Activated CD4-positive, alpha-beta T cell treated with anti-CD3 and anti-CD28 coated beads for 48 hours (primary cell): ENCODE data around the gene PARP12.

Experiments used
- DNase-seq: peaks from one replicate; pipeline ENCODE4 v3.0.0-alpha.2; 2020

Gene PARP12

DNA sequence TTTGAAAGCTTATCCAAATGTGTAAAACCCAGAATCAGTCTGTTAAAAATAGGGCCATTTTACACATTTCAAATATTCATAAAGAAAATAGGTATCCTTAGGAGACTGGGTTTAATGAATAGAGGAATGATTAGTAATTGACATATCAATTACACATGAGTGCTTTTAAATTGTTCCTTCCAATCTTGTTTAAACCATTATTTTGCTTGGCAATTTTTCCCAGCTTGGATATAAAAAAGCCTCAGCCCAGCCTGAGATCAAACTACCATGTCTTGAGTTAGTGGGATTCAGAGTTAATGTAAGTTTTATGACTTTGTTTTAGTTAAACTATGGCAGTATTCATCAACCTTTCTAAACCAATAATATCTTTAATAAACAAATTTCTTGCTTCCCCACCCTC is 28.3 kb downstream of the PARP12 start:
- DNase-seq = no peak

DNA sequence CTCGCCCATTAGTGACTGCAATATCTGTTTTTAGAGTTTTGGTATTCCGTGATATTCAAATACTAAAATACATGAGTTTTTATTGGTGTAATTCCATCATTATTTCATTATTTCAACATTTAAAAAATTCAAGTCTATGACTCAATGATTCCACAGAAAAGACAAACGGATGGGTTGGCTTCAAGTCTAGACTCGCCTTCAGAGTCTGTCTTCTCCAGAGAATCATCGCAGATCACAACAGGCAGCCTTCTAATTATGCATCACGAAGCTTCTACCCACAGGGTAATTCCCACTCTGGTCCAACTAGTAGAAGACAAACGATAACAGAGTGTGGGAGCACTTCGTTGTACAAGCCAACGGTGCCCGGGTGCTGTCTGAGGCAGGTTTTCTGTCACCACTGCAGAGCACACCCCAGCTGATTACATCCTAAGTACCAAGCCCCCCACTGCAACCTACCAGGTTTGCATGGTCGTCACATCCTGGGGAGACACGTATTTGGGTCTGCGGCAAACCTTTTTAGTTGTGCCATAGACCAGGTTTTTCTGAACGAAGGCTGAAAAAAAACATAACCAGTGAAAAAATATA is 28.9 kb downstream of the PARP12 start:
- DNase-seq = no peak

DNA sequence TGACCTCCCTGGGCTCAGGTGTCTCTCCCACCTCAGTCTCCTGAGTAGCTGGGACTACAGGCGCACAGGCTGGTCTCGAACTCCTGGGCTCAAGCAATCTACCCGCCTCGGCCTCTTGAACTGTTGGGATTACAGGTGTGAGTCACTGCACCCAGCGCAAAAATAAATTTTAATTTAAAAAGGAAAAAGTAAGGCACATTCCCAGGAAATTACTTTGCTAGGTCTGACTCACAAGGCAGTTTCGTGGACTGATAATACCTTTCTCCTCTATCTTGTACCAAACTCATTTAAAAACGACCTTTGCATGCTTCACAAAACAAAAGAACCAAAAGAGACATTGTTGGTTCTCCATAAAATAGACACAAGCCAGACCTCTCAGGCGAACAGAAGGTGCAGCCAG is 29.7 kb downstream of the PARP12 start:
- DNase-seq = no peak

DNA sequence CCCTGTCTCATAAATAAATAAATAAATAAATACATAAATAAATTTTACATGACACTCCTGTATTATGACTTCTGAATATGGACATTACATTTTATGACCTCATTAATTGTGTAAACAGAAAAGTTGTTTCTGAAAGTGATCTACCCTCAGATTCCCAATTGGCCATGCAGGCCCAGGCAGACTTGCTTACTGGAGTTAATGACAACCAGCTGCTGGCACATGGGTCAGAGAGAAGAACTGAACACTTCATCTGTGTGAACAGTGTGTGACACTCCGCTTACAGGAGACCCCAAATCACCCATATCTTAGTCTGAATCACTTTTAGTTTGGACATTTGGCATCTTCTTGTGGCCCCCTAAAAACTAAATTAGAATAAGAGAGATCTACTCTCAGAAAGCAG is 31.4 kb downstream of the PARP12 start:
- DNase-seq = no peak

DNA sequence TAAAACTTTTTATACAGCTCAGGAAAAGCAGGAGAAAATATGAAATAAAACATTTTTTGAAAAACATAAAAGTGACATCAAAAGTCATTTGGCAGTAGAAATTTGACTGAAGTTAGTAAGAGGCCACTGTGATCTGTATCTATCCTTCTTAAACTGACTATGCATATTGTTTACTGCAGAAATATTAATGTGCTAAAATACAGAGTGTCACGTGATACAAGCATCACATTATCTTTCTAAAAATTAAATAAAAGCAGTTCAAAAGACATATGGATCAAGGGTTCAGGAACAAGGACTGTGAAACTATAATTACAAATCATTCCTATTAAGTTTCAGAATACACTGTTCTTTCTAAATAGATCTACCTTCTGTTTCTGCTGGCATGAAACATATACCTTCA is 33.7 kb downstream of the PARP12 start:
- DNase-seq = no peak

DNA sequence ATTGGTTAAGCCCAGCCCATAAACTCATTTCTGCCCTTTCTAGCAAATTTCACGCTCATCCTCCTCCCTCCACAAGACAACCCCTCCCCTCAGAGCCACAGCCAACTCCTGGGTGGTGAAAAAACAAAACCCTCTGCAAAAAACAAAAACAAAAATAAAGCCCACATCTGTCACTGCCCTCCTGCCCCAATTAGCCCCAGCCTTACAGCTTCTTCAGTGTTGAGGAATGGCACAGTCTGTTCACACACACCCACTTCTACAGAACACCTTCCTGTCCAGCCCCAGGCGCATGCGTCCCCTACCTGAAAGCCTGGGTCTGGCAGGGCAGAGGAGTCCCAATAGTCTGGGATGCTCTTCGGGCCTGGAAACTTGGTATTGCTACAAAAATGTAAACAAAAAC is 34.4 kb downstream of the PARP12 start:
- no peak for DNase-seq

DNA sequence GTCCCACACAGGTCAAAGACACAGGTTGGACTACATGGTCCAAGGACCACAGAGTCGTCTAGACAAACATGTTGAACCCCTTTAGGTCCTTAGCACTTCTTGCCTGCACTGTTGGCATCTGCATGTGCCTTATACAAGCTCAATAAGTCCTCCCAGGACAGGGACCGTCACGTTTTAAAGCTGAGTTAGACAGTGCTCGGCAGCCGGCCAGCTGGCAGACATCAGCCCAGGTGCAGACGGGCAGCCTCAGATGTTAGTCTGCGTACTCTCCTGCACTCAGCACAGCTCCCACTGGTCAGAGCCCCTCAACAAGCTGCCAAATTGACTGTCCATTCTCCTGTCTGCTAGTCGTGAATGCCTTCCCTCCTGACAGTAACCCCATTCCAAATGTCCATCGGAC is 34.9 kb downstream of the PARP12 start:
- no peak for DNase-seq

DNA sequence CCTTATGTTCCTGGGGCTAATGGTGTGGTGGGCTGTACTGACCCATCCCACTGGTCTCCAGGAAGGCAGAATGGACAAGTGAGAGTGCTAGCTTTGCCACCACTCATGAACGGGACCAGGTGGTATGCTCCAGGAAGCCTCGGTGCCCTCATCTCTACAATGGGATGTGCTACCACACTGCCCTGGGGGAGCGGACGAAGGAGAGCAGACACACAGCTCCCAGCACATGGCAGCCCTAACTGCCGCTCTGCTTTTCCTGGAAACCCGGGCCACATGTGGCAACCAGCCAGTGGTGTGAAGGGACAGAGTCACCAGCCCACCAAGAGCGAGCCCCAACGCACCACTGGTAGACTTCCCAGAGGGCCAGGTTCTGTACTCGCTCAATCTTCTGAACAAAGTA is 35.8 kb downstream of the PARP12 start:
- DNase-seq = no peak

DNA sequence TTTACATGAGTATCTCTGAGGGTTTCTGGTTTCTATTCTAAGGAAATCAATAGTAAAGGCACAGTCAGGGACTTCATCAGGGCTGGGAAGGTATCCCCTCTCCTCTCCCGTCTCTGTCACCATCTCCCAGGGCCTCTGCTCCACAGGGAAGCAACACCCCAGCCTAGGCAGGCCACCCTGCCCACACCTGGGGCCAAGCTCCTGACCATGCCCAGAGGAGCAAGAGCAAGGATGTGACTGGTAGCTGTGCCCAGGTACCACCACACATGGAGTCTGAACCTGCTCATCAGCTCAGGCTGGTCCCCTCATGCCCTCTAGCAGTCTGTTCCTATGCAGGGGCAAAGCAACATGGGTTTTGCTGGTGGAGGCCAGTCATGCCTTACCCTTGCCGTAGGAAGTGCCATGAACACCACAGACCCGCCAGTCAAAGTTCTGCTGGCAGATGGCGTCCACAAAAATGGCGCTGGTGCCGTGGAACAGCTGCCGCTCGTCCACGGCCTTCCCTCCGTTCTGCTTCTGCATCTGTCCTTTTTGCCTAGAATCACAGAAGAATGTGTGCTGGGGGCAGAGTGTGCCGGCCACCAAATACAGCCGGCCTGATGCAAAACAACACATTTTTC is 36.8 kb downstream of the PARP12 start:
- DNase-seq = no peak

DNA sequence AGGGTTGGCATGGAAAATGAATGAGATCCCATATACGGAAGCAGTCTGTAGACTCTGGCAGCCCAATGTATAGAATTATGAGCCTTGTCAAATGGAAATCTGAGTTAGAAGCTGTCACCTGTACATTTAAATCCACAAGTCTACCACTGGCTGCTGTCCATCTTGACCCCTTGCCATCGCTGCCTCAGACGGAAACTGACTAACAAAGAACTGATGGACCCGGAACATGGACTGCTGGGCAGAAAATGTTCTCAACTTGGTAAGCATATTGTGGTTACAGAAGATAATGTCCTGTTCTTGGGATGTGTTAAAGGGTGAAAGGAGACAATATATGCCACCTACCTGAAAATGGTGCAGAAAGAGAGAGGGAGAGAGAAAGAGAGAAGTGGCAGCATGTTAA is 37.5 kb downstream of the PARP12 start:
- DNase-seq = no peak

DNA sequence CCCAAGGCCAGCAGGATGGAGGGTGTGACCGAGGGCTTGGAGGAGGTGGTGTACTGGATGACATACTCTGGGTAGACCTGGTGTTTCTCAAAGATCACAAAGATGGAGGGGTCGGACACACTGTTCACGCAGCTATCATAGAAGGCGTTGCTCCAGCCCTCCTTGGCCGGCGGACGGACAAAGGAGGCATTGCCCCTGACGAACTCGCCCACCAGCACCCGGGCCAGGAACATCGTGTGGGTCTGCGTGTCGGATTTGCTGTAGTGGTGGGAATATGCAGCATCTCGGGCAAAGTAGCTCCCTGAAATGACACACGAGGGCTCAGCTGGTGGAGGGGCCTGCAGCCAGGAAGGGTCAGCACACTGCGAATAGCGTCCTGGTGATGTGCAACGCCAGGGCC is 38.2 kb downstream of the PARP12 start:
- DNase-seq = no peak

DNA sequence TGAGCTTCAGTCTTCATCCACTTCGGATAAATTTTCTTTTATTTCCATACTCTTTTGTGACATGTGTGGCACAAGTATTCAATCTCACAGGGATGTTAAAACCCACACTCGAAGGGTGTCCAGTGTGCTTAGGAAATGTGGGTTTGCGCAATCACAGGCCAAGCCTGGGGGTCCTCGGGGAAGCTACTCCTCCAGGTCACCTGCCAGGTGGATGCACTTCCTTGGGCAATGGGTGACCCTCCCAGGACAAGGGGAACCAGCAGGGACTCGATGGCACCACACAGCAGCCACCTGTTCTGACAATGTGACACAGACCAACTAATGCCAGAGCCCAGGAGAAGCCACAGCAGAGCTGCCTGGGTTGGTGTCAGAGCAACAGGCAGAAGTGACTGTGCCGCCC is 39.0 kb downstream of the PARP12 start:
- DNase-seq = peak; percentile 15

DNA sequence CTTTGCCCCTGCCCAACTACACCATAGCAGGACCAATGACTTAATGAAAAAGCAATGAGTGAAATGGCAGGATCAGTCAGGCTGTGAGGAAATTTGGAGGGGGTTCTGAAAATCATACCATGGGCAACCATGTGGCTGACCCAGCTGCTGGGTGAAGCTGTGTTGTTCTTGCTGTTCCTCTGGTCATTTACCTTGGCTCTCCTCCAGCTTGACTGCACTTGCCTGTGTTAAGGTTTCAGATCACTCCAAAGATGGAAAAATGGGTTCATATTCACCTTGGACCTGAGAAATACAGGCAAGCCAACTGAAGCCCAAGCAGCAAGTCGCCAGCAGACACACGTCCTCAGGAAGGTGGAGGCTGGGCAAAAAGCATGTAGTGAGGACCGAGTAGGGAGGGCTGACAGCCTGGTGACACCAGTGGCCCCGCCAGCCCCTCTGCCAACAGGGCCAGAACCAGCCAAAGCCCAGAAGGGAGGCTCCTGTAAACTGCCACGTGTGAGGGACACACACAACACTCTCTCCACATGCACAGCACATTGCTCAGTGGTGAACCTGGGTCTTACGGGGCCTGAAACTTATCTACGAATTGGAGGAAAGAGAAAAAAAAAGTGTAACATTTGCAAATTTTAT is 40.1 kb downstream of the PARP12 start:
- DNase-seq = no peak

DNA sequence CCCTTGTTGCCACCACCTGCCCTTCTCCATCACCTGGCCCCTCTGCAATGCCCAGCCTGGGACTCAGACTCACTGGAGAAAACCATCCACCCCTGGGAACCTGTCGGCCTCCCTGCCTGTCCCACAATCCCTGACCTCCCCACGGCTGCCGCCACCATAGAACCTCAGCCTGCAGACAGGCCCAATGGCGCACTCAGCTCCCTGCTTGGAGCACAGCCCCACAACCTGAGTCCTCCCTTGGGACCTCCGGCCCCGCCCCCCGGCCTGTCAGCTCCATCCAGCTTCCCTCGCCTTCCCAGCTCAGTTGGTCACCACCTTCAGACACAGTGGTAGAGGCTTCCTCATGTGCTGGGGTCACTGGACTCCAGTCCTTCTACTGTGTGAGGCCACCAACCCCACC is 41.1 kb downstream of the PARP12 start:
- no peak for DNase-seq

DNA sequence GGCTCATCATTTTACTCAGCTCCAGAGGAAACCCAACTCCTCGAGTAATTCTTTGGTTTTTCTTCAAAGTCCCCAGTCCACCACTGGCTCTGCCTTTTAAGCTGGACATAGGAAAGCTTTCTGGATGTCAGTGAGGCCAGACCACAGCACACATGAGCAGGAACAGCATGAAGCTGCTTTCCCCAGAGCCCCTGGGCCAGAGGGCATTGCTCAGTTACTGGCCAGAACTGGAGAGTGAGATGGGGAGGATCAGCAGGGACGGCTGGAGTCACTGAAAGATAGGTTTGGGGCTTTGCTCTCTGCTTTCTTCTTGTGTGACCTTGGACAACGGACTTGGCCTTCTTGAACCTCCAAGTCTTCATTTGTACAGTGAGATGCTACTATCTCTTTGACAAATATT is 43.1 kb downstream of the PARP12 start:
- DNase-seq = no peak

DNA sequence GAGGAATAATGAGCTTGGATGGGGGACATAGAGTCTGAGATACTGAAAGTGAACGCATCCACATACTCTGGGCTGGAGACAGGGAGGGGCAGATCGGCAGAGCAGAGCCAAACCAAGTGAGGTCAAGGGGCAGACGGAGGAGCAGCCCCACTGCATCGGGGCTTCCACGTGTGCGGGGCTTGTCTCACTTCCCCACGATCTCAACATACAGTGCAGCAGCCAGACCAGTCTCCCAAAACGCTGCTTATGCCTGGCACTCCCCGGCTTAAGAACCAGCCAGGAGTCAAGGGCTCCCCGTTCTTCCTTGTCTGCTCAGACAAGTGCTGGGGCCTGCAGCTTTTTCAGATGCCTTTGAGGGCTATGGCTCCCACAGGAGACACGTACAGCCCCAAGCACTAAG is 43.6 kb downstream of the PARP12 start:
- DNase-seq = no peak

DNA sequence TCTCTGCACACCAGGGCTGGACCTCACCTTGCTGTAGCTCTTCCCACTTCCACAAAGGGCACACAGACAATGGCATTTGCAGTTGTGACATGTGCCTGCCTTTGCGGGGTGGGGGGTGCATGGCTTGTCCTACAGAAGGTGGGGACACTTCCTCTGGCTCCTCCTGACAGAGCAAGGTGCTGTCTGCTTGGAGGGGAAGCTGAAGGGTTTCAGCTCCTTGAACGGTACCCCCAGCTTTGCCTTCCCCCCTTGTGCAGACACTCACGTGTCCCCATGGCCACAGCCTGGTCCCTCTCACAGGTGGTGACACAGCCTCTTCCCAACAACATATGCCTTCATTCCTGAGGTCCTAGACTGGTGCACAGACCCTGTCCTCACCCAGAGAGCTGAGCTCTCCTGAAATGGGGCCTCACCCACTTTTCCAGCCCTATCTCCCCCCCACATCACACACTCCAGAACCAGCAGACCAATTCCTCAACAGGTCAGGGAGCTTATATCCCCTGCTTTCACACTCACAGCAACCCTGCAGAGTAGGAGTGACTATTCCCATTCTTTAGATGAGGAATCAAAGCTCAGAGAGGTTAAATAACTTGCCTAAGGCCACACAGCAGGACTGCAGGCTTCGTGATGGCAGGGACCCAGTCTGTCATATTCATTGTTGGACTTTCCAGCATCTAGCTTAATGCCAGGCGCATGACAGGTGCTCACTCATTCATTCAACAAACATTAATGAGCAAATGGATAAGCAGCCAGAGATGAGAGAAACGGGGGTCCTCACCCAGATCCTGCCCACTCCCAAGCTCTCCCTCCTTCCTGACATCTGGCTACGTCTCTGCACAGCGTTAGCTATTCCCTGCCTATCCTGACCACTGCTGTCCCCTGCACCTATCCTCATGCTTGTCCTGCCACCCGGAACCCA is 44.4 kb downstream of the PARP12 start:
- no peak for DNase-seq

DNA sequence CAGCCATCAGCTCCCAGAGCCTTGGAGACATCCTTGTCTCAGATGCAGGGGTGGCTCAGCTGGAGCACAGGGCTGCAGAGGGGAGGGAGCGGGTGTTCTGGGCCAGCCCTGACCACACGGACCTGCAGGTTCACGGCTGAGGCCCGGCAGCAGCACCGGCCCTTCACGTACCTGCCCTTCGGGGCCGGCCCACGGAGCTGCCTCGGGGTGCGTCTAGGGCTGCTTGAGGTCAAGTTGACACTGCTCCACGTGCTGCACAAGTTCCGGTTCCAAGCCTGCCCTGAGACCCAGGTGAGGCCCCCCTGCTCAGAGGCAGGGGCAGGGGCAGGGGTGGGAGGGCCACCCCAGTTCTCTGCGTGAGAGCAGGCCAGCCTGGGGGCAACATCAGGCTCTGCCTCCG is 45.2 kb downstream of the PARP12 start:
- DNase-seq = no peak

DNA sequence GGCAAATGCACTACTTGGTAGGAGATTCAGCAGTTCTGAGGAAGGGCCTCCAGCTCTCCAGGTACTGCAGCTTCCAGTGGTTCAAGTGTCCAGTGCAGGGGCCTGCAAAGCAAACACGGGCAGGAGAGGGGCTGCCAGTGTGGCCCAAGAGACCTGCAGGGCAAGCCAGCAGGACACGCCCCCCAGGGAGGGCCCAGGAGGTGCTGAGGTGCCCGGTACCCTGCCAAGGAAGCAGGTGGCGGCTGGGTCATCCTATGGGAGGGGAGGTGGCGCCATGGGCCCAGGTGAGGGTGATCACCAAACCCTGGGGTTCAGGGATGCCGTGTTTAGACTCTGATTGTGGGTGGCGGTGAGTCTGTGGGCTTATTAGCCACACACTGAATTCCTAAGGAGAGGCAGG is 45.7 kb downstream of the PARP12 start:
- no peak for DNase-seq

DNA sequence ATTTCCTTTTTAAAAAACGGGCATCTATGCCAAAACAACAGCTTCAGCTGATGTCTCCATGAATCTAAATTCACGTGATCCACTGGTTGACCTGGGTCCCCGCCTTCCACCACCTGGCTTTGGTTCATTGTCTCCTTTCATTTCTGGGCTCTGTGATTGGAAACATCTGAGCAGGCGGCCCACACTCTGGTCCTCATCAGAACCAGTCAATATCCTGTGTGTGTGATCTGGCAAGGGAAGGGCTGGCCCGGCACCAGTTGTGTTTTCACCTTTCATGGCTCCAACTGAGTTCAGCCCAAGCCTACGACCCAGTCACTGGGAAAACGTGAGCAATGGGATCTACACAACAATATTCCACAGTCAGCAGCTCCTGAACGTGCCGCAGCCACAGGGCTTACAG is 46.2 kb downstream of the PARP12 start:
- no peak for DNase-seq

DNA sequence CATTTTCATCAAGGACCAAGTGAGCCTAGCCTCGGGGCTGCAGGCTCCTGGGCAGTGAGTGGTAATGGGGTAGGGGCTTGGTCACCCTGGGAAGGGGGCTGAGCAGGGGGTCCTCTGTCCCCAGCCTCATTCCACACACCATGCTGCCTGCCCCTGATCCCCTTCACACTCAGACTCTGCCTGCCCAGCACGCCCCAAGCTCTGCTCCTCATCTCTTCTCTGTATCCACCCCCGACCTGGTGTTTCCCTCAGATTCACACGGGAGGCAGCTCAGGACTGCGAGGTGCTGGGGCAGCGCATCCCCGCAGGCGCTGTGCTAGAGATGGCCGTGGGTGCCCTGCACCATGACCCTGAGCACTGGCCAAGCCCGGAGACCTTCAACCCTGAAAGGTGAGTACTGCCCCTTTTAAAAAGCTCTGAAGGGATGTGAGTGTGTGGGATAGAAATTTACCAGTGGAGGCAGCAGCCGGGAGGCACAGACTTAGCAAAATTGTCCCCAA is 47.2 kb downstream of the PARP12 start:
- DNase-seq = no peak

DNA sequence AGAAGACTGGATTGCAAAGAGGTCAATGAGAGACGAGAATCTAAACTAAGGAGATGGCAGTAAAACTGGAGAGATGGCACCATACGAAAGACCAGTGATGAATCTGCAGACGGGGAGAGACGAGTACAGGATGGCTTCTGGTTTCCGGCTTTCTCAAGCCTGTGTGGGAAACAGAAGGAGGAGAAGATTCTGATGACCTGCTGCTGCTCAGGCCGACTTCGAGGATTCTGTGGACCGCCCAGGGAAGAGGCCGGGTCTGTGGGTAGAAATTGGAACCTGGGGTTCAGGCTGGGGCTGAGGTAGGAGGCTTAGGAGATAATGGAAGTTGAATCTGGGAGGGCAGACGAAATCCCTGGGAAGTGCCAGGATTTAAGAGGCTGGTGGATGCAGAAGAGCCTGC is 48.6 kb downstream of the PARP12 start:
- no peak for DNase-seq

DNA sequence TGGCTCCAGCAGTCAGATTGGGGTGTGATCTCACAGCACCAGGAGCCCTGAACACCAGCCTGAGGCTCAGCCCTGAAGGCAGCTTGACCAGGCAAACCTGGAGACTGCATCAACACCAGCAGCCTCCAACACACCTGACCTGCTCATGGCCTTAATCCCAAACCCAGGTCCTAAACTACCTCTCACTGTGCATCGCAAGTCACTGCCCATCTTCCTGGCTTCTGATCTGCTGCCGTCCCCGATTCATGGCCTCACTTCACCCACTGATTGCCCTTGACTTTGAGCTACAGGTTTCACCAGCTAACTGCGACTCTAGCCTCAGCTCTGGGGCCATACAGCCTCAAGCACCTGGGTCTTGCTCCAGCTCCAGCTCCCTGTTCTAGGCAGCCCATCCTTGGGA is 49.1 kb downstream of the PARP12 start:
- no peak for DNase-seq
